GM18508 (cell line): ENCODE results near the gene OR2V1.

ENCODE experiments used
- ATAC-seq: cut with Tn5 transposase; IDR thresholded peaks from one replicate; pipeline ENCODE4 v1.9.1; 2021; ENCODE audit warnings: moderate number of reproducible peaks; ENCODE audit not compliant: insufficient read depth, unreplicated experiment

Gene OR2V1

DNA sequence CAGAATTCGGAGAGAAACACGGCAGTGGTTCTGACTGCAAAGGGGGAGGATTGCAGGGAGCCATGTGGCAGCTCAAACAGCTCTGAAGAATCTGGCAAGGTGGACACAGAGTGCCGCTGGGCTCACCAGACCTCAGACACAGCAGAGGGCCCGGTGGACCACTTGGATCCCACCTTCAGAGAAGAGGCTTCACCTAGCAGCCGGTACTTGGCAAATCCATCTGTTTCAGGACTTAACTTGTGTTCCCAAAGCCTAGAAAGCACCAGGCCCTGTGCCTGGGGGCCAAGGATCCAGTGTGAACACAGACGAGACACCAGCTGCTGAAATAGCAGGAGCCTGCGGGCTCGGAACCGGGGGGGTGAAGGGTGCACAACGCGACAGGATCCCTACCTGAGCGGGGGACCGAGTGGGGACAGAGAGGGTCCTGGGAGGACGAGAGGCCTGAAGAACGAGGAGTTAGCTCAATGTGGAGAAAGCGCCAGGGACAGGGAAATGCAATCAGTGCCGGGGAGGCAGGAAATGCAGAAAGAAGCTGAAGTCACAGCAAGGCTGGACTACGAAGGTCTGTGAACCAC lies 46.3 kb downstream of the OR2V1 start:
- ATAC-seq = no peak

DNA sequence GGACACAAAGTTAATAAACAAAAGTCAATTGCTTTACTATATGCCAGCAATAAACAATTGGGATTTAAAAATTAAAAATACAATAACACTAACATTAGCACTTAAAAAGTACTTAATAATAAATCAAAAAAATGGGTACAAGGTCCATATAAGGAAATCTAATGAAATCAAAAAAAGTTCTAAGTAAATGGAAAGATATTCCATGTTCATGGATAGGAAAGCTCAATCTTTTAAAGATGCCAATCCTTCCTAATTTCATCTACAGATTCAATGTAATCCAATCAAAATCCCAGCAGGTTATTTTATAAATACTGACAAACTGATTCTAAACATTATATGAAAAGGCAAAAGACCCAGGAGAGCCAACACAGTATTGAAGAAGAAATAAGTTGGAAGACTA lies 49.0 kb downstream of the OR2V1 start:
- no peak for ATAC-seq

- ATAC-seq = no peak
These were observed 54.0 kb downstream of the OR2V1 start for GRCh38 chr5:181076920-181077319.
